Posterior cingulate gyrus (tissue), 11 donors: ENCODE measurements around the gene IKZF2.

ENCODE experiments used
- DNase-seq, 10 donors: peaks; one replicate each; pipeline versions ENCODE4 v3.0.0 to v3.0.0-alpha.2; 2020 to 2021; ENCODE audit warnings: mixed read lengths in 3 of 10
- intact Hi-C: fragments of 100-400 bp; cut with DNase I; formaldehyde crosslinking; loops from one replicate; pipeline ENCODE4 v1.15.1; 2023

The IKZF2 gene

DNA sequence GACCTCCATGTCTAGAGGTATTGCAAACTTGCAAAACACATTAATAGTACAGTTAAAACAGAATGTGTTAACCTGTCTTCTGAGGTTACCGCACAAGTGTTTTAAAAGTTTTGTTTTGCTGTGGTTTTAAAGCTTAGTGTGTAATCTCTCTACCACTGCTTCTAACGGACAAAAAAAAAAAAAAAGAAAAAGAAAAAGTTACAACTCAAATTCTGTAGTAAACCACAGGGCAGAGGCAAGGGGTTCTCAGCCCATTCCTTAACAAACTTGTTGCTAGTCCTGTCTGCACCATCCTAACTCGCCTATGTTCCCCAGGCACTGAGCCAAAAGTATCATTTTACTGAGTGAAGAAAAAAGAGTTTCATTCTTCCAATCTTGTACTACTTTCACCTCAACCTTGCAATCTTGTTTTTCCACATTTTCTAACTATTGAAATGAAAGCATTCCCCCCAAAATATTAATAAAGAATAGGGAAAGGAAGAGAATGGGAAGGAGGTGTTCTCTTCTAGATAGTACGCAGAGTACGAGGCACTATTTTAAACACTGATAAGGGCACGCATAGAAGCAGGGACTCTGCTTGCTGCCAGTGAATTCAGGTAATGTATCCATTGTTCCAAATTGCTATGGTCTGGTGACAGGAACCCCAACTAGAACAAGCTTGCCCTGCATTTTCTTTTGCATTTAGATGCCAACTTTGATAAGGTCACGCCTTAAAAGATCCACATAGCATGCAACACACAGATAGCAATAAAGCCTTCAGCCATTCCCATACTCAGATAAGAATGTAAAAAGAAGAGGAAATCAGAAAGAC lies 47.1 kb downstream of the IKZF2 start:
- intact Hi-C loops = no loop called here
- no peak for DNase-seq

DNA sequence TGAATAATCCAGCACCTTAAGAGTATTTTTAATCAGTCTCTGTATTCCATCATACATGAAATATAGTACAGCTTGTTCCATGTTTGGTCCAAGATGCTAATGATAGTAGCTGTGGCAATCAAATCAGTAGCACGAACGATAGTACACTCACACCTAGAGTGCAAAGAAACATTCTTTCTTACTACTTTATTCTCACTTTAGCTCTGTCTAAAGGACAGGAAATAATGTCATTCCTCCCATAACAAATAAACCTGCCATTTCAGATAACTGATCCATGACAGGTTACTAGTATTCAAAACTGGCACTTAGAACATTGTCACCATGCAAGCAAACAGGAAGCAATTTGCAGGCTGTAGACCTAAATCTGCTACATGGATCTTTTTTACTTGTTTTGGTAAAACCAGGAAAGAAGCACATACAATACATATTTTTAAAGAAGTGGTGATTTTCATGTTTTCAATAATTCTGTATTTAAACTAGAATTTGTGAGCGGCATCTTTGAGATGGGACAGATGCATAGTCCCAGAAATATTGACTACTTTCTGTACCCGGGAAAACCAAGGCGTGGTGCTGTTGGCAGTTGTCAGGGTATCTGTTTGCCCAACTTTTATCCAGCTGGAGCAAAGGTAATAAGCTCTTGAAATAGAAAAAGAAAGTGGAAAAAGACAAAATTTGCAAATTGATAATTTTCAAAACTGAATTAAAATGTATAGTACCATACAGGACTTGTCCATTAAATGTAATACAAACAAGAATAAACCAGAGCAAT lies 49.5 kb downstream of the IKZF2 start:
- no peak for DNase-seq
- intact Hi-C loops = no loop called here

DNA sequence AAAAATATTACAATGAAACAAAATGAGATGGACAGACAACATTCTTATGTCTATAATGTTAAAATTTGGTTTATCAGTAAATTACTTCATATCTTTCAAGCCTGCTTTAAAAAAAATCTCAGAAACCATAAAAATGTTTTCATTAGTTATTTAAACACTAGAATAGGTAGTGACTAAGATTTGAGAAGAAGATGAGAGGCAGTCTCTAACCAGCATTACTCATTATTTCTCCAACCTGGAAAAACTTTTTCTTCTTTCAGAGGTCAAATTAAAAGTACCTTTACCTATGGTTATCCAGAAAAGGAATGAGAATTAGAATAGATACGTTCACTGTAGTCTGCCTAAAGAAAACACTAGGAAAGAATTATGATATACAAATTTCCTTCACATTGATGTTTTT lies 50.3 kb downstream of the IKZF2 start:
- no peak for DNase-seq

DNA sequence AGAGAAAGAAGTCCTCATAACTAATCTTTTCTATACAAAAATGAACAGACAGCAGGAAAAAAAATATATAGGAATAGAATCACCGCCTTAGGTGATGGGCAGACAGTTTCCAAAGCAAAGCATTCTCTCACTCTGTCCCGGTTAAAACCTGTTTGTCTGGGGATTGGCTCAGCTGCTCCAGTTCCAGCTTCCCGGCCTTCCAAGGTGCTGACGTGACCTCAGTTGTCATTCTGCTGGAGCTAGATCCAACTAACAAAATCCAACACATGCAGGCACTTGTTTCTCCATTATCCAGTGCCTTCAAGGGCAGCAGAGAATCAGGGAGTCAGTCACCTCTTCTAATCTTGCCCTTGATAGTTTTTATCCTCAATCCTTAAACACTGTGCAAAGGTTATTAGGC lies 52.8 kb downstream of the IKZF2 start:
- no peak for DNase-seq
- intact Hi-C loops = no loop called here

More for the DNA sequence above, 50.3 kb downstream of the IKZF2 start:
- intact Hi-C loops = no loop called here

DNA sequence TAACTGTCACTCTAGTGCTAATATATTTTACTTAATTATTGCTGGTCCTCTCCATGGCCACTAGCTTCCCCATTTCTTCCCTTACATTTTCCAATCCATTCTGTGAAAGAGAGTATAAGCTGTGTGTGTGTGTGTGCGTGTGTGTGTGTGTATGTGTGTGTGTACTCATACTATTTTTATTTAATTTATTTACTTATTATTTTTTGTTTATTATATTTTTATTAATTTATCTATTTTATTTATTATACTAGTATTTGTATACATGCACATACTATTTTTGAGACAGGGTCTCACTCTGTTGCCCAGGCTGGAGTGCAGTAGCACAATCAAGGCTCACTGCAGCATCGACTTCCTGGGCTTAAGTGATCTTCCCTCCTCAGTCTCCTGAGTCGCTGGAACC lies 59.6 kb downstream of the IKZF2 start:
- DNase-seq = no peak
- intact Hi-C loops = no loop called here

DNA sequence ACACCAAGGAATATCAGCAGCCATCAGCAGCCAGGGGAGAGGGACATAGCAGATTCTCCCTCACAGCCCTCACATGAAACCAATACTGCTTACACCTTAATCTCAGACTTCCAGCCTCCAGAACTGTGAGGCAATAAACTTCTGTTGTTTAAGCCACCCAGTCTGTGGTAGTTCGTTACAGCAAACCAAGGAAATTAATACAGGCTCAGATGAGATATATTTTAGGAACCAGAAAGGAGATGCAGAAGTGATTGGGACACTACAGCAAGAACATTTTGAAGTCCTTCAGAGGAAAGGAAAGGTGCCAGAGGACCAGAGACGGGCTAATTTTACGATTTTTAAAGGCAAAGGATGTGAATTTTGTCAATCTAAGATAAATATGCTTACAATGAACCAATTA lies 60.6 kb downstream of the IKZF2 start:
- intact Hi-C loops = no loop called here
- DNase-seq = no peak

DNA sequence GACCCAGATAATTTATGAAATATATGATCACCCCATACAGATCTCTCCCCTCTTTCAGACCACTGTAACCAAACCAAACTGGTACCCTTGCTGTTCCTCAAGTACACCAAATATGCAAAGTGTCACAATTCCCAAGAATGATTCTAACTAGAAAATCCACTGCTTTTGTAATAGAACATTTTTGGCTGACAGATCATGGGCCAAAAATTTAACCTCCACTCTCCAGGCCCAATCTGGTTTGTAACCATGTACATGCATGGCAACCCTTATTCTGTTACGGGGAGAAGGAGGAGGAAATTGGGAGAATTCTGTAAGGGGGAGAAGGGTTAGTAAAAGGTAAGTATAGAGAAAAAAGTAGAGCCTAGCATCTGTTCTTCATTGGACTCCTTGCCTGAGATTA lies 62.0 kb downstream of the IKZF2 start:
- DNase-seq = no peak
- intact Hi-C loops = no loop called here

DNA sequence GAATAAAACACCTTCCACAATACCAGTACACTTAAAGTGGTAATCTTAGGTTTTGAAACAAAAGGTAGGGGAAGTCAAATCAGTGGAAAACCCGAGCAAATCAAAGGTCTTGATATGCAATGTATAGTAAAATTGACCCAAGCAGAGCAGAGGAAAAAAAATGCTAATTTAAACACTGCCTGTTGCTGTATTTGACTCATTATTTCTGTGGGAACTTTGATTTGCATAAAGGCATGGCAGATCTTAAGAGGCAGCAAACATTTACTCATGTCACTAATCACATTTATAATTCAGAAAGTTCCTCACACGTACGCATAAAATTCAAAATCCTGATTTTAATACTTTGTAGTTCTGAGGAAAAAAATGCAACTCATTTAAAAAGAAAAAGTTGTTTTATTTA lies 64.4 kb downstream of the IKZF2 start:
- intact Hi-C loops = no loop called here
- DNase-seq = no peak

DNA sequence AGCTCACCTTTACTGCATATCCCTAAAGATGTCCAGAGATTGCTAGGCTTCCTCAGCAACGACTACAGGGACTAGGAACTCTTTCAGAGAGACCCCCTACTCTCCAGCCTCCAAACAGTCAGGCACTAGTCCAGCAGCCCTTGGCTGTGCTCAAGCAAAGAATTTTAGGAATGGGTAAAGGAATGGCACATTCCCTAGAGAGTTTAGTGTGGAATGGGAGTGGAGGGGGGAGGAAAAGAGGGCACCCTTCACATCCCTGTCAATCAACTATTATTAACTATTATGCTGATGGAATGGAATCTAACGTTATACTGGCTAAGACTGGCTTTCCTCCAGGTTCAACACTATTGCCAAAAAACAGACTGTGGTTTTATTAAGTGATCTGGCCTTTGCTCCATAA lies 64.8 kb downstream of the IKZF2 start:
- intact Hi-C loops = no loop called here
- no peak for DNase-seq

DNA sequence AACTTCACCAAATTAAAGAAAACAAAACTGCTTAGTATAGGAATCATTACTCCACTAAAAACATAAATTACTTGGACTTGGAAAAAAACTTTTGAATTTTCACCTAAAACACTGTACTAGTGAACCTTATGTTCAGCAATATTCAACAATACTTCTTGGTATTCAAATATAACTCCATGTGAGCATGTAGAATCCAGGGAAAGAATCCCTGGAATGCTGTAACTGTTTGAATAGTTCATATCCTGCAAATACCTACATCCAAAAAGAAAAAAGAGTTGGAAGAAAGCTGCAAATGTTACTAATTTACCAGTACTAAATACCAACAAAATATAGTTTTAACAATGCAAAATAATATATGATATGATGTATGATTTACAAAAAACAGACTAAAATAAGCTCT lies 65.4 kb downstream of the IKZF2 start:
- DNase-seq = no peak
- intact Hi-C loops = no loop called here

DNA sequence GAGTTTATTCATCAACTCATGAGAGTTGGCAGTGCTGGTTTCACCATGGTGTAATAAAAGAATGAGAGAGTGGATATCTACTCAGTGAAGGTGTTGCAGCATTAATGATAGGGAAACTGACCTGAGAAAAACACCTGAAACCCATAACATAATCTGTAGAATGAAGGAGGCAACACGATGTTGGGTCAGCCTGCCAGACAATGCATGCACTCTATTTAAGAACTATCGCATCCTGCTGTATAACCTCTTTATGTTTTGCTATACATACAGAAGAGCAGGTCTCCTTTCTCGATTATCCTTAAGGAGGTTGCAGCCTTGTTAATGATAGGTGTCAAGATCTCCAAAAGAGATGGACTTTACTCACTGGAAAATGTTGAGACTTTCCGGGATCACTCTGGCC lies 65.9 kb downstream of the IKZF2 start:
- no peak for DNase-seq
- intact Hi-C loops = no loop called here

DNA sequence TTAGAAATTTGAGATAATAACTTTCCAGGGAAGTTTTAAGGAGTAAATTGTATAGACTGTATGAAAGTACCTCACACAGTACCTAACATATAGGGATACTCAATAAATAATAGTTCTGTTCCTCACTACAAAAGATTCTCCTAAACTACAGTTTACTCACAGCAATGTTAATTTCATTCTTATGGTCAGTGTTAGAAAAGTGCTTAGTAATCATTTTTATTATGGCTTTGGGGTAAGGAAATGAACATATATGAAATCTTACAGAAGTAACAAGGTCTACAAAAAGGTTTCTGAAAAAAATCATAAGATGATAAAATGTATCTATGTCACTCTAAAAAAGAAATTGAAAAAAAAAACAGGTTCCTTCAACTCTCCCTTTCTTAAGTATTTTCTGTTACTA lies 67.2 kb downstream of the IKZF2 start:
- DNase-seq = no peak
- intact Hi-C loops = no loop called here

DNA sequence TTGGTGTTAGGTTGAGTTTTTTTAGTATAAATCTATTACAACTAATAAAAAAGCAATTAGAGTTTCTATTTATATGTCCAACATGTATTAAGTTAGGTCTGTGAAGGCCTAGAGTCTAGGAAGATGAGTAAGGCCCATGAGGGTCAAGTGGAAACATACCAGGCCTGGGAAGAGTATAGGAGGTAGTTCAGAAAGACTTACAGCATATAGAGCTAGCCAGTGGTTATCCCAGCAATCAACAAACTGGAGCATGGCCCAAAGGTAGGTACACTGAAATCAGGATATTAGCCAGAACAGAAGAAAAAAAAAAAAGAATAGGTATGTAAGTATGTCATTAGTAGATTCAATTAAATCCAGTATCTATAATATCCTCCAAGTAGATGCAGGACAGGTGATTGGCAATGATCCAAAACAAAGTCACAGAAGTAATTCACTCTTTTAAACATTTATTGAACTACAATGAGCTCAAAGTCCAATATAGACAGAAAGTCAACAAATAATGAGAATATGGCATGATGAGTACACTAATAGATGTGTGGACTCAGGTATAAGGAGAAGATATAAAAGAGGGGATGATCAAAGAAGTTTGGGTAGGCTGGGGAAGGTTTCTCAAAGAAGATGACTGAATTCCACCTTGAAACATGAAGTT lies 70.3 kb downstream of the IKZF2 start:
- no peak for DNase-seq
- intact Hi-C loops = no loop called here

DNA sequence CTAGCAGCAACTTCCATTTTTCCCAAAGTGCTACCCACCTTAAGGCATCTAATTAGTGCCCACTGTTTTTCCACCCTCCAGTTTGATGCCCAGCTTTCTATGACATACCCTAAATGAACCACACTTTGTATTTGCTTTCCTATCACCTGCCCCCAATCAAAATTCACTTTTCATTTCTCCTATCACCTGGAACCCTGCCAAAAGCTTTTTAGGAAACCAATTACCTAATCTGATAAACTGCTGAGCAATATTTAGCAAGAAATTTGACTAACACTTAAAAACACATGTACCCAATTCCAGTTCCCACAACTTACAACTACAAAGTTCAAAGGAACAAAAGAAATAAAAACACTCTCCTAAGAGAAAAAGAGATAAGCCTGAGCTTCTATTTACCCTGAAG lies 71.7 kb downstream of the IKZF2 start:
- intact Hi-C loops = no loop called here
- DNase-seq = no peak

DNA sequence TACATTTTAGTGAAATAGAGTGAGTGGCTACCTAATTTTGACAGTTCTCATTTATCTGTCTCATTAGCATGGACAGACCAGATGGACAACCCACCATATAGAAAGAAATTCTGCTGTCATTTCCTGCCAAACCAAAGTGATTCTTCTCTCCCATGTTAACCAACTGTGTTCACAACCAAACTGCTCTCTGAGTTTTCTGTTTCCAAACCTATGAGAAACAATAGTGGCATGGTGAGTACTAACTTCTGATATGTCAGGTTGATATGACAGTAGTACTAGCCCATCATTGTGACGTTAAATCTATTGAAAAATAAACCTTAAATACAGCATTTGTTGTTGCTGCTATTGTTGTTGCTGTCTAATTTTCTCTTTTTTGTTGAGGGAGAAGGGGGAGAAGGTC lies 72.7 kb downstream of the IKZF2 start:
- intact Hi-C loops = no loop called here
- DNase-seq = no peak

DNA sequence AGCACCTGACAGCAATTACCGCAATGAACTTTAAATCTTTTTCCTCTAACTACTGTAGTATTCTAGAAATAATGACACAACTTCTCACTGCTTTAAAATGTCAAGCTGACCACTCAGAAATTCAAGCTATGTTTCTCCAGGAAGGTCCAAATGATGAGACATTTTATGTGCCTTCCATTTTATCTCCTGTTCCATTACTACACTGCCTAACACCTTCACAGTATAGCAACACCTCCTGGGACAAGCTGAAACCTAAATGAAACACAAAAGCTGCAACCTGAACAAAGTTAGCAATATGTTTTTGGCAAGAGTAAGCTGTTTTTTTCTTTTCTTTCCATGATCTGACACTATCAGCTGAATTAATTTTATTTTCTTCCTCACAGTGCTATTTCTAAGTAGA lies 81.9 kb downstream of the IKZF2 start:
- intact Hi-C loops = no loop called here
- DNase-seq = no peak

DNA sequence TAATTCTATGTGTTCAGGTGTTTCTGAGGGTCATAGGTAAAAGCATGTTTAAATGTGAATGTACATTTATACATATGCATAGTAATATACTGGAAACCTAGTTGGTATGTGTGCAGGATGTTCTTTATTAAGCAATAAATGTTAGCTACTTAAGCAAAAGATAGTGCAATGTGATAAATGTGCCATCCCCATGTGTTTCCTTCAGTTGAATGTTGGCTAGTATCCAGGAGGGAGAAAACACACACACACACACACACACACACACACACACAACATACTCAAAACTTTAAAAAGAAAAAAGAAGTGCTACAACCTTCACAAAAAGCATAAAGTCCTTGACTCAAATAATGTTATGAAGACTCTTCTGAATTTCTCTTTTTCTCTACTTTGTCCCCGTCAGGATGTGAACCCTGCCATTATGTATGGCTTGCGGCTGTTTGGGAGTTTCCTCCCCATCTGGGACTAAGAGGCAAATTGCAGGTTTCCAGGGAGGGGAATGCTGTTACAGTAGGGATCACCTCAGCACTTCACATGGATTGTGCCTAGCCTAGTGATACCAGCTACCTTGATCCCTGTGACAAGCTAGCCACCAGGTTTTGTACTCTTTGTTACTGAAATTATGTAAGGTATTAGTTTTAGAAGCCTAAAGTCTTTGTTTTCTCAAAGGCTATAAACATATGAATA lies 82.6 kb downstream of the IKZF2 start:
- intact Hi-C loops = no loop called here
- DNase-seq = no peak

DNA sequence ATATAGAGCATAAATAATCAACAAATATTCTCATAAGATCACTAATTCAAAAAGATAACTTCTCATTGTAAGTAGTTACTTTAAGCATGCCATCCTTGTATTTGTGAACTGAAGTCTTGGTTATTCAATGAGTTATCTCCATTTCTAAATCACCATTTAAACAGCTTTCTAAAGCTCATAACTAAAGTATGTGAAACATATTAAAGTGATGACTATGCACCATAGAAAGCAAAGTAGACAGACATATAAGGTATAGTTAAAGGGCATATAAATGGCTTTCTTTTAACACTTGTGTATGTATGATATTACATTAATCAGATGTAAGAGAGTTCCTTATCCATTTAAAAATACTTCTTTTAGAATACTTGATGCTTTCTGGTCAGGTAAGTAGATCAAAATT lies 83.5 kb downstream of the IKZF2 start:
- intact Hi-C loops = no loop called here
- no peak for DNase-seq

DNA sequence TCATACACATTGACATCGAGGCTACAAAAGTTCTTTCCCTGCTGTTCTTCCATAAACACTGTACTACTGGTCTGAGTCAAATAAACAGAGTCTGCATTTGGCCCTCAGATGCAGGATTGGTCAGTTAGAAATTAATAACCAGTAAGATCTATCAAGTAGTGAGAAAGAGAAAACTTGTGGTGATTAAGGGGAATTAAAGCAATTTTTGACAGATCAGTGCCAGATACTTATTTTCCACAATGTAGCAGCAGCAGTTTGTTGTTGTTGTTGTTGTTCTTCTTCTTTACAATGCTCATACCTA lies 85.0 kb downstream of the IKZF2 start:
- DNase-seq = no peak
- intact Hi-C loops = no loop called here

DNA sequence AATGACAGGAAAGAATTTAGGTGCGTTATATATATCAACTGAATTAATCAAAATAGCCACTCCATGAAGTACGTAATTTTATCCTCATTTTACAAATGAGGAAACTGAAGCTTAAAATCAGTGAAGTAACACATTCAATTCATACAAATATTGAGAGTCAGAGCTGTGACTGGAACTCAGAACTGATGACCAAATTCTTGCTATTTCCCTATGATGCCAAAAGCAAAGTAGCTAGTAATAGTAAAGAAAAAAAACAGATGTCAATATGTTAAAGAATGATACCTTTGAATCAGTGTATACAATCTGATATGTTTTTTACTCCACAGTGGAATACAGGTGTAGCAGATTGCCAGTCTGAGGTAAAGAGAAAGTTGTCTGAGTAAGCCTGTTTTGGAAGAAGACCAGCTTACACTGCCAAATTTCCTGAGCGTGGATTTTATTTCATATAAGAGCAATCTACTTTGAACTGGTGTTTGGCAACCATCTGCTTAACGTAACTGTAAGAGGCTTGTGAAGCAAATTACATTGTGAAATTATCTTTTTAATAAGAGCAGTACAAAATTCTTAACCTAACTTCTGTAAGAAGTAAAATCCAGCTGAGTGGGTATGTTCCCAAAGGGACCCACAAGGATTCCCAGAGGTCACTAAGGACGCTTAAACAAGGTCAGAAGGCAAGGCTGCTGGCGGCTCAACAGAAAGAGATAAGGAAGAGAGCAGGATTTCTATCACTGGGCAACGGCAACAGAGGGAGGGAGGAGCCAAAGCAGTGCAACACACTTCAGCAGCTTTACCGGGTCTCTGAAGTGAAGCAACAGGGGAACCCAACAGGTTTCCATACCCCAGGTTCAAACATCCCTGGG lies 85.6 kb downstream of the IKZF2 start:
- no peak for DNase-seq
- intact Hi-C loops = no loop called here
